Activated T-cell treated with anti-CD3 and anti-CD28 coated beads for 48 hours (primary cell): ENCODE data around the gene CRYGN.

Experiments
- DNase-seq: peaks from one replicate; pipeline ENCODE4 v3.0.0-alpha.2; 2020; ENCODE audit warnings: low read depth

CRYGN gene

GRCh38 chr7:151426441-151426903, 13.5 kb downstream of the CRYGN start:
- DNase-seq, result no peak

- no peak for DNase-seq
Measured at GRCh38 chr7:151425670-151426440, 14.1 kb downstream of the CRYGN start.

- no peak for DNase-seq
Measured at GRCh38 chr7:151424799-151425198, 15.1 kb downstream of the CRYGN start.

GRCh38 chr7:151423936-151424335, 16.0 kb downstream of the CRYGN start:
- DNase-seq, result no peak

GRCh38 chr7:151423226-151423625, 16.7 kb downstream of the CRYGN start:
- DNase-seq, result no peak

- no peak for DNase-seq
Measured at GRCh38 chr7:151422212-151422611, 17.7 kb downstream of the CRYGN start.

GRCh38 chr7:151420144-151420543, 19.8 kb downstream of the CRYGN start:
- no peak for DNase-seq

GRCh38 chr7:151416941-151417315, 23.0 kb downstream of the CRYGN start:
- DNase-seq, result no peak

- DNase-seq, result no peak
Measured at GRCh38 chr7:151416112-151416940, 23.6 kb downstream of the CRYGN start.

- DNase-seq, result no peak
Measured at GRCh38 chr7:151415375-151416105, 24.4 kb downstream of the CRYGN start.

GRCh38 chr7:151413241-151413640, 26.7 kb downstream of the CRYGN start:
- no peak for DNase-seq

- DNase-seq, result no peak
Measured at GRCh38 chr7:151412318-151412717, 27.6 kb downstream of the CRYGN start.

- no peak for DNase-seq
Measured at GRCh38 chr7:151411551-151411950, 28.4 kb downstream of the CRYGN start.

GRCh38 chr7:151410405-151411390, 29.2 kb downstream of the CRYGN start:
- DNase-seq, result no peak

GRCh38 chr7:151409667-151410404, 30.1 kb downstream of the CRYGN start, which contains the start of gene WDR86:
WDR86 (minus strand) TSS chr7:151410038; CDS start chr7:151409589, 449 bp downstream.
- DNase-seq, result no peak

GRCh38 chr7:151408839-151409666, 30.9 kb downstream of the CRYGN start:
- no peak for DNase-seq

GRCh38 chr7:151408498-151408838, 31.5 kb downstream of the CRYGN start:
- DNase-seq, result no peak

GRCh38 chr7:151406886-151407583, 32.9 kb downstream of the CRYGN start:
- DNase-seq, result no peak
